ENCODE measurements around the gene STK32B. TPM values are rescaled to one million over a fixed set of nuclear protein-coding genes. Genes with fewer than 3 reads are reported as not detected.

Gene STK32B
- total and polyA plus RNA-seq, 12 donors: 0.12 to 0.68 (median 0.34) TPM

GRCh38 chr4:5082376-5082775 lies 31.1 kb downstream of the STK32B start:
- Histone ChIP-seq H3K4me1 (peaks cover 0 to 10% (median 0%) of the 10 kb centered on the region in 9 donors), H3K4me3 (no peak overlapping the region), H3K36me3 (no peaks in the 10 kb centered on the region), H3K27ac (no peak overlapping the region), H3K9me3 (peaks cover 0 to 54% (median 14%) of the 10 kb centered on the region in 11 donors), H3K27me3 (no peaks in the 10 kb centered on the region)
- DNase-seq (no peak), ATAC-seq (no peak)
- 56 to 72% methylated on average over 2 of the region's 2 CpGs for WGBS, 2 donors
- TF ChIP-seq CTCF (IDR thresholded peaks at IDR 0.05): no peak
- intact Hi-C loops (cut with DNase I): no loop called here

- intact Hi-C loops (cut with DNase I): no loop called here
- Histone ChIP-seq H3K36me3 (no peaks in the 10 kb centered on the region), H3K27ac (no peak overlapping the region), H3K27me3 (no peaks in the 10 kb centered on the region), H3K9me3 (peaks cover 0 to 70% (median 14%) of the 10 kb centered on the region in 11 donors), H3K4me1 (peaks cover 0 to 10% (median 0%) of the 10 kb centered on the region in 9 donors), H3K4me3 (no peak overlapping the region)
- WGBS, 2 donors: 50 to 51% methylated on average over 3 of the region's 3 CpGs
- TF ChIP-seq CTCF (IDR thresholded peaks at IDR 0.05): no peak
- ATAC-seq (no peak), DNase-seq (no peak)
These were observed 33.7 kb downstream of the STK32B start for GRCh38 chr4:5084911-5085475.

GRCh38 chr4:5086535-5086934 lies 35.3 kb downstream of the STK32B start:
- TF ChIP-seq CTCF (IDR thresholded peaks at IDR 0.05): no peak
- intact Hi-C loops (cut with DNase I): no loop called here
- ATAC-seq (no peak), DNase-seq (no peak)
- H3K27me3 ChIP-seq: no peaks in the 10 kb centered on the region
- peaks cover 0 to 10% (median 0%) of the 10 kb centered on the region in 9 donors for H3K4me1 ChIP-seq
- WGBS, 2 donors: 85 to 96% methylated on average over 1 of the region's 1 CpG
- H3K4me3 ChIP-seq: no peak overlapping the region
- H3K9me3 ChIP-seq: peaks cover 0 to 55% (median 11%) of the 10 kb centered on the region in 11 donors
- H3K27ac ChIP-seq: no peak overlapping the region
- no peaks in the 10 kb centered on the region for H3K36me3 ChIP-seq

GRCh38 chr4:5096261-5096660 lies 45.0 kb downstream of the STK32B start:
- TF ChIP-seq CTCF (IDR thresholded peaks at IDR 0.05): no peak
- no peaks in the 10 kb centered on the region for H3K36me3 ChIP-seq
- peaks cover 0 to 13% (median 0%) of the 10 kb centered on the region in 11 donors for H3K9me3 ChIP-seq
- intact Hi-C loops (cut with DNase I): no loop called here
- H3K4me1 ChIP-seq: no peaks in the 10 kb centered on the region
- no peak for ATAC-seq
- no peak overlapping the region for H3K27ac ChIP-seq
- no peak for DNase-seq
- WGBS, 2 donors: 55 to 63% methylated on average over 8 of the region's 8 CpGs
- H3K27me3 ChIP-seq: no peaks in the 10 kb centered on the region
- H3K4me3 ChIP-seq: no peak overlapping the region

Data from heart right ventricle (tissue), 16 donors.